CD4-positive, CD25-positive, alpha-beta regulatory T cell (primary cell): ENCODE data around the gene FGFR2. TPM values are rescaled to one million over a fixed set of nuclear protein-coding genes. Genes with fewer than 3 reads are reported as not detected.

Source experiments
- ATAC-seq, 2 donors: fragments of 150-1000 bp; cut with Tn5 transposase; one replicate each; pipeline ENCODE4 v1.10.0; 2021; ENCODE audit warnings: low read depth in 2 of 2, moderate number of reproducible peaks in 2 of 2, moderate library complexity in 1 of 2
- DNase-seq, 3 donors: peaks; one replicate each; pipeline versions ENCODE4 v3.0.0 to v3.0.0-alpha.2; 2012 to 2022; ENCODE audit warnings: mixed read lengths in 1 of 3
- H3K27ac ChIP-seq: one replicate; pipeline ENCODE4 v1.7.0; 2013; ENCODE audit warnings: mild to moderate bottlenecking, low read length; ENCODE audit not compliant: insufficient read depth, poor library complexity, severe bottlenecking
- H3K27me3 ChIP-seq: one replicate; pipeline ENCODE4 v1.7.0; 2013; ENCODE audit warnings: low read length; ENCODE audit not compliant: control insufficient read depth, insufficient read depth
- H3K36me3 ChIP-seq: one replicate; pipeline ENCODE4 v1.7.0; 2013; ENCODE audit warnings: mild to moderate bottlenecking, low read length, moderate library complexity; ENCODE audit not compliant: control insufficient read depth, insufficient read depth
- H3K4me1 ChIP-seq: 2 replicates; pipeline ENCODE4 v1.7.0; 2013; ENCODE audit warnings: mild to moderate bottlenecking, low read length; ENCODE audit not compliant: insufficient read depth, control insufficient read depth, poor library complexity, severe bottlenecking
- H3K4me3 ChIP-seq: one replicate; pipeline ENCODE4 v1.7.0; 2013; ENCODE audit warnings: low read depth, mild to moderate bottlenecking, low read length, moderate library complexity
- H3K9me3 ChIP-seq, 2 experiments: 1 replicate in 1 of 2; 2 replicates in 1 of 2; pipeline ENCODE4 v1.7.0; 2013; ENCODE audit warnings: low read length in 2 of 2, mild to moderate bottlenecking in 1 of 2, moderate library complexity in 1 of 2; ENCODE audit not compliant: control insufficient read depth in 2 of 2
- H3K27ac Mint-ChIP-seq, 3 donors: one replicate each; pipeline ENCODE4 v1.8.0; 2020 to 2022; ENCODE audit warnings: mild to moderate bottlenecking in 3 of 3, mixed read lengths in 3 of 3, moderate library complexity in 2 of 3
- H3K27me3 Mint-ChIP-seq: one replicate; pipeline ENCODE4 v1.8.0; 2022; ENCODE audit warnings: mild to moderate bottlenecking, mixed read lengths
- H3K36me3 Mint-ChIP-seq: one replicate; pipeline ENCODE4 v1.8.0; 2020; ENCODE audit warnings: mixed read lengths
- H3K4me1 Mint-ChIP-seq, 4 donors: one replicate each; pipeline ENCODE4 v1.8.0; 2020 to 2022; ENCODE audit warnings: mixed read lengths in 4 of 4, mild to moderate bottlenecking in 1 of 4
- H3K4me3 Mint-ChIP-seq, 4 donors: one replicate each; pipeline ENCODE4 v1.8.0; 2020 to 2022; ENCODE audit warnings: mild to moderate bottlenecking in 4 of 4, mixed read lengths in 4 of 4, moderate library complexity in 3 of 4
- H3K9me3 Mint-ChIP-seq, 7 donors: one replicate each; pipeline ENCODE4 v1.8.0; 2020 to 2022; ENCODE audit warnings: mixed read lengths in 7 of 7, mild to moderate bottlenecking in 3 of 7, moderate library complexity in 2 of 7
- polyA plus RNA-seq, 4 donors: library from polyadenylated mRNA; unstranded; fragments of 300-500 nt; fragmentation: Illumina TruSeq; gene quantifications; one replicate each; pipeline ENCODE4 v1.2.3, GENCODE V29; 2021
- total RNA-seq: library from RNA; stranded (reverse); gene quantifications from one replicate; pipeline ENCODE4 v1.2.3, GENCODE V29; 2022

The FGFR2 gene
- total and polyA plus RNA-seq, 5 donors from 2014 or later, result 0.32 to 3.1 (median 0.60) TPM

DNA sequence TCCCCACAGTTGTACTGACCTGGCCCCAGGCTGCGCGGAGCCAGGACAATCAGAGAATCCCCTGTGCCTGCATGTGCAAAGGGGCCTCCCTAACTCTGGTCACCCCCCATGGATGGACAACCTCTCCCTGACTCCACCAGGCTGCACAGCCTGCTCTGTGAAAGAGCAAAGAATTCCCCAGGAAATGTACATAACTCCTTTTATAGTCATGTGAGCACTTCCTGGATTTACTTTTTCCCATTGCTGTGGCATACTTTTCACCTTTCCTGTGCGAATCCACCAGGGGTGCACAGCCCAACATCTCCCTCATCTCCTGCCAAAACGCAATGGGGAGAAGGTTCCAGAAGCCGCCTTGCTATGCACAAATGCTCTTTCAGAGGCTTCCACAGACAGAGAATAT is 27.9 kb downstream of the FGFR2 start:
- no peaks in the 10 kb centered on the region for H3K9me3 ChIP-seq
- H3K4me1 ChIP-seq, result no peaks in the 10 kb centered on the region
- H3K27ac Mint-ChIP-seq, result no peak overlapping the region
- DNase-seq (no peak), ATAC-seq (no peak)
- H3K4me3 ChIP-seq, result no peak overlapping the region
- H3K36me3 ChIP-seq, result no peaks in the 10 kb centered on the region
- H3K9me3 Mint-ChIP-seq, result peaks cover 0 to 2% (median 0%) of the 10 kb centered on the region in 7 donors
- no peaks in the 10 kb centered on the region for H3K4me1 Mint-ChIP-seq
- no peaks in the 10 kb centered on the region for H3K27me3 Mint-ChIP-seq
- no peak overlapping the region for H3K27ac ChIP-seq
- H3K27me3 ChIP-seq, result no peaks in the 10 kb centered on the region
- no peak overlapping the region for H3K4me3 Mint-ChIP-seq
- no peaks in the 10 kb centered on the region for H3K36me3 Mint-ChIP-seq

DNA sequence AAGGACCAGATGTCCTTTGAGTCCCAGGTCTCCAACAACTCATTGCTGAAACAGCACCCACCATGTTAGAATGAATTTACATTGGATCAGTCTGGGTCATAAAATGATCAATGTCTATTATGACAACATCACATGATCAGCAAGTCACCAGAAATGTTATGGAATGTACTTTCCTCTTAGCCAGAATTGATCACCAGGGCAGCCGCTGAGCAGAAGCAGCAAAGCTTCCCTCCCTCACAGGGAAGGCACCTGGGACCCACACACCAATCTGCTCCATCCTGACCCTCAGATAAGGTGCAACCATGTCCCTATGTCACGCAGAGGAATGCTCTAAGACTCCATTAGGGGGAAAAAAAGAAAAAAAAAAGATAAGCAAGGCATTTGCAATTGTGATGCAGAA is 30.0 kb downstream of the FGFR2 start:
- Mint-ChIP-seq H3K4me3 (no peak overlapping the region), H3K4me1 (no peaks in the 10 kb centered on the region), H3K27ac (no peak overlapping the region), H3K27me3 (no peaks in the 10 kb centered on the region), H3K9me3 (peaks cover 0 to 2% (median 0%) of the 10 kb centered on the region in 7 donors), H3K36me3 (no peaks in the 10 kb centered on the region)
- no peaks in the 10 kb centered on the region for H3K4me1 ChIP-seq
- ATAC-seq (no peak), DNase-seq (no peak)
- no peaks in the 10 kb centered on the region for H3K9me3 ChIP-seq
- H3K27ac ChIP-seq, result no peak overlapping the region
- no peak overlapping the region for H3K4me3 ChIP-seq
- no peaks in the 10 kb centered on the region for H3K36me3 ChIP-seq
- no peaks in the 10 kb centered on the region for H3K27me3 ChIP-seq

DNA sequence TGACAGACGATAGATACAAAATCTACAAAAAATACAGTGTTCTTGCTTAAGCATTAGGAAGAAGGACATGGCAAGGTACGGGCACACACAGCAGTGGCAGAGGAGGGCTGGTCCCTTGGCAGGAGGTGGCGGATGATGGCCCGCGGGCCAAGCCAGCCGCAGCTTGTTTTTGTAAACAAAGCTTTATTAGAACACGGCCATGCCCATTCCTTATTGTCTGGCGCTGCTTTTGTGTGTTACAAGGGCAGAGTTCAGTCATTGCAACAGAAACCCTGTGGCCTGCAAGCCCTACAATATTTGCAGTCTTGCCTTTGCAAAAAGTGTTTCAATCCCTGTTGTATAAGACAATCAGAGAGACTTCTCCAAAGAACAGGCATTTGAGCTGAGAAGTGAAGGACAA is 30.7 kb downstream of the FGFR2 start:
- no peak overlapping the region for H3K4me3 ChIP-seq
- no peaks in the 10 kb centered on the region for H3K36me3 ChIP-seq
- DNase-seq (no peak), ATAC-seq (no peak)
- Mint-ChIP-seq H3K9me3 (peaks cover 0 to 2% (median 0%) of the 10 kb centered on the region in 7 donors), H3K27ac (no peak overlapping the region), H3K4me3 (no peak overlapping the region), H3K4me1 (no peaks in the 10 kb centered on the region), H3K36me3 (no peaks in the 10 kb centered on the region), H3K27me3 (no peaks in the 10 kb centered on the region)
- H3K27me3 ChIP-seq, result no peaks in the 10 kb centered on the region
- H3K9me3 ChIP-seq, result no peaks in the 10 kb centered on the region
- no peaks in the 10 kb centered on the region for H3K4me1 ChIP-seq
- no peak overlapping the region for H3K27ac ChIP-seq

DNA sequence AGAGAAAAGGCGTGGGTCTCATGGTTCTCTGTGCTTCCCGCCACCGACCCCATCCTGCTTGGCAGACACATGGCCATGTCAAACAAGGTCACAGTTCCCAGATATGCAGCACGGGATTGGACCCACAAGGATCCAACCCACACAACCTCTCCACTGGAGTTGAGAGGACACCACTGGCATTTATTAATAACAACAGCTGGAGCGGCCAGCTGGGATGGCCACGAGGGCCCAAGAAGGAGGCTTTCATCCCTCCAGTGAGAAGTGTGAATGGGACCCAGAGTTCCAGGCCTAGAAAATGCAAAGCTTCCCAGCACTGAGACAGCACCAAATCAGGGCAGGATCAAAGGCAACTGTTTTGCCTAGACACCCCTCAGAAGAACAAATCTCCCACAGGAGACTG is 31.5 kb downstream of the FGFR2 start:
- ATAC-seq (no peak), DNase-seq (no peak)
- H3K27me3 Mint-ChIP-seq, result no peaks in the 10 kb centered on the region
- no peak overlapping the region for H3K4me3 ChIP-seq
- no peak overlapping the region for H3K4me3 Mint-ChIP-seq
- no peaks in the 10 kb centered on the region for H3K36me3 Mint-ChIP-seq
- peaks cover 0 to 2% (median 0%) of the 10 kb centered on the region in 7 donors for H3K9me3 Mint-ChIP-seq
- H3K27me3 ChIP-seq, result no peaks in the 10 kb centered on the region
- no peak overlapping the region for H3K27ac Mint-ChIP-seq
- no peaks in the 10 kb centered on the region for H3K9me3 ChIP-seq
- H3K4me1 Mint-ChIP-seq, result no peaks in the 10 kb centered on the region
- no peak overlapping the region for H3K27ac ChIP-seq
- H3K36me3 ChIP-seq, result no peaks in the 10 kb centered on the region
- no peaks in the 10 kb centered on the region for H3K4me1 ChIP-seq

DNA sequence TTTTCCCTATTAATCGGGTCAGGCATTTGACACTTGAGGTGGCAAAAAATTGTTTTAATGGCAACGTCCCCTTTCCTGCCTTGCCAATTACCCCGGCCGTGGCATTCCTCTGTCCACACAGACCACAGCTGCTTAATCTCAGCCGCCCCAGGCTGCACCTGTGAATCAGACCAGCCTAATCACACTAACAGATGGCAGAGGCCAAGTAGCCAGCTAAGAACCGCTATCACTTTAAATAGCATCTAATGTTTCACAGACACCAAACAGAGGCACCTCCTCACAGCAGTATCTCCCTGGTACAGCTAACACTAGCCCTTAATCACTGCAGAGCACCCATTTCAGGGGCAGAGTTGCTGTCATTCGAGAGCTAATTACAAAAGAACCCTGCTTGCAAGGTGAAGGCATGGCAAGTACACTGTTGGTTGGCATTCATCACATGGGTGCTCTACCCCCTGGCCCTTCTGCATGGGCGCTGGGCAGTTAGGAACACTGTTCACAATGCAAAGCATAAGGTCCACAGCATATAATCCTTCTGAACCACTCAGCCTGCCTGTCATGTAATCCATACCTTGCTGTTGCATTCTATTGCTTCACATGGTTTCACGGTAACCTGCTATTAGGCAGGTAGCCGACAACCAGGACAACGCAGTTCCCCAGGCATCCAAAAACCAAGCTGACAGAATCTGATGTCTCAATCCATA is 38.8 kb downstream of the FGFR2 start:
- no peak for DNase-seq
- no peaks in the 10 kb centered on the region for H3K36me3 Mint-ChIP-seq
- H3K4me1 ChIP-seq, result no peaks in the 10 kb centered on the region
- H3K9me3 Mint-ChIP-seq, result peaks cover 0 to 5% (median 0%) of the 10 kb centered on the region in 7 donors
- no peak overlapping the region for H3K27ac ChIP-seq
- H3K36me3 ChIP-seq, result no peaks in the 10 kb centered on the region
- no peak overlapping the region for H3K4me3 Mint-ChIP-seq
- peaks cover 4% of the 10 kb centered on the region for H3K27me3 Mint-ChIP-seq
- H3K27me3 ChIP-seq, result no peaks in the 10 kb centered on the region
- H3K9me3 ChIP-seq, result no peaks in the 10 kb centered on the region
- no peak overlapping the region for H3K4me3 ChIP-seq
- H3K27ac Mint-ChIP-seq, result no peak overlapping the region
- no peaks in the 10 kb centered on the region for H3K4me1 Mint-ChIP-seq
- ATAC-seq, result no peak

DNA sequence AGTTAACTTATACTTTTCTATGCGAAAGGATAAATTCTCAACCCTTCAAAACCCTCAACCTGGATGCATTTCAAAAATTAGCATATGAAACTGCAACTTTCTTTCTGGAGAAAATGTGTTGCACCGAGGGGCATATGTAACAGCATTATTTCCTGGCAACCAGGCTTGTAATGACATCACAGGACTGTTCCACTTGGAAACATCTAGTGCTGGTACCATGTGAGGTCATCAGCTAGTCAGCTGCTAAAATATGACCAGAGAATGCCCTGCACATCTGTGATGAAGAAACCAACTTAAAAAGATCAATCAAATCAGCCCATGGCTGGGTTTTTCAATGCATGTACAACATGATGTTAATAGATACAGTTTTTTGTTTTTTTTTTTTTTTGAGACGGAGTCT is 40.0 kb downstream of the FGFR2 start:
- peaks cover 4% of the 10 kb centered on the region for H3K27me3 Mint-ChIP-seq
- Histone ChIP-seq H3K4me3 (no peak overlapping the region), H3K27ac (no peak overlapping the region), H3K4me1 (no peaks in the 10 kb centered on the region), H3K27me3 (no peaks in the 10 kb centered on the region), H3K9me3 (no peaks in the 10 kb centered on the region), H3K36me3 (no peaks in the 10 kb centered on the region)
- H3K9me3 Mint-ChIP-seq, result peaks cover 0 to 5% (median 0%) of the 10 kb centered on the region in 7 donors
- no peaks in the 10 kb centered on the region for H3K4me1 Mint-ChIP-seq
- H3K36me3 Mint-ChIP-seq, result no peaks in the 10 kb centered on the region
- ATAC-seq (no peak), DNase-seq (no peak)
- no peak overlapping the region for H3K27ac Mint-ChIP-seq
- no peak overlapping the region for H3K4me3 Mint-ChIP-seq

DNA sequence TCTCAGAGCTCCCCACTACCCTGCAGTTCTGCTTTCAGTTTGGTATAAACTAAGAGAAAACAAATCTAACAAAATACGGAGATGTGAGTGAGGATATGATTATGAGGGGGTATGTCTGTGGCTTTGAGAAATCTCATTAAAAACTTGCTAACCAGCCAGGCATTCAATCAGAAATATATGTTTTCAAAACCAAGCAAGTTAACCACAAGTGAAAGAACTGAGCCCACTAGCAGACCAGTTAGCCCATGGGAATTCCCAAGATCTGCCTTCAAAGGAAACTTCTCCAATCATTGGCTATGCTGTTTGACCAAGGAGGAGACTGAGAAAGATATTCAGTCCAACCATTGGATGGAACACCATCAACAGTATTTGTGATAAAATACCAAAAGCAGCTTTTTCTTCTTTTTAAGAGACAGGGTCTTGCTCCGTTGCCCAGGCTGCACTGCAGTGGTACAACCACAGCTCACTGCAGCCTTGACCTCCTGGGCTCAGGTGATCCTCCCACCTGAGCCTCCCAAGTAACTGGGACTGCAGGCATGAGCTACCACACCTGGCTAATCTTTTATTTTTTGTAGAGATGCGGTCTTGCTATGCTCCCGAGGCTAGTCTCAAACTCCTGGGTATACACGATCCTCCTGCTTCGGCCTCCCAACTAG is 41.2 kb downstream of the FGFR2 start:
- Mint-ChIP-seq H3K9me3 (peaks cover 0 to 5% (median 0%) of the 10 kb centered on the region in 7 donors), H3K27me3 (peaks cover 4% of the 10 kb centered on the region), H3K36me3 (no peaks in the 10 kb centered on the region), H3K27ac (no peak overlapping the region), H3K4me1 (no peaks in the 10 kb centered on the region), H3K4me3 (no peak overlapping the region)
- DNase-seq, result no peak
- Histone ChIP-seq H3K4me3 (no peak overlapping the region), H3K4me1 (no peaks in the 10 kb centered on the region), H3K27ac (no peak overlapping the region), H3K9me3 (no peaks in the 10 kb centered on the region), H3K36me3 (no peaks in the 10 kb centered on the region), H3K27me3 (no peaks in the 10 kb centered on the region)
- no peak for ATAC-seq

DNA sequence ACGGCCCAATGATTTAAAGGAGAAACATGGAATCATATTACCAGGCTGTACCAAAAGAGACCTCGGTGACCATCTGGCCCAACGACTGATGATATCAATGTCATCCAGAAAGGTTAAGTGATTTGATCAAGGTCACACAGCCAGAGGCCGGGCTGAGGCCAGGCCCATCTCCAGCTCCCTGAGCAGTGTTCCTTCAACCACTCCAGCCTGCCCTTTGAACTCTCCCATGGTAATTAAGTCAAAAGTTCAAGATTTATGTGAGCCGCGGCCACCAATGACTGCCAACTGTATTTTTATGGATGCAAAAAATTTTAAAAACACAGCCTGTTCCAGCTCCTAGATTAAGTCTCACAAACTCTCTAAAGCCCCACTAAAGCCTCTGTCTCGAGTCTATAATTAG is 41.8 kb downstream of the FGFR2 start:
- peaks cover 0 to 2% (median 0%) of the 10 kb centered on the region in 7 donors for H3K9me3 Mint-ChIP-seq
- H3K4me3 Mint-ChIP-seq, result no peak overlapping the region
- H3K27ac ChIP-seq, result no peak overlapping the region
- no peak for DNase-seq
- no peaks in the 10 kb centered on the region for H3K4me1 Mint-ChIP-seq
- H3K4me3 ChIP-seq, result no peak overlapping the region
- H3K9me3 ChIP-seq, result no peaks in the 10 kb centered on the region
- no peak for ATAC-seq
- H3K36me3 ChIP-seq, result no peaks in the 10 kb centered on the region
- no peaks in the 10 kb centered on the region for H3K4me1 ChIP-seq
- H3K27ac Mint-ChIP-seq, result no peak overlapping the region
- H3K27me3 Mint-ChIP-seq, result peaks cover 4% of the 10 kb centered on the region
- no peaks in the 10 kb centered on the region for H3K36me3 Mint-ChIP-seq
- no peaks in the 10 kb centered on the region for H3K27me3 ChIP-seq
